CD1c-positive myeloid dendritic cell (primary cell): ENCODE data around the gene STK32B.
"Not testable (repeated sequence)": the region's sequence is repeated elsewhere in the genome, so short reads cannot be mapped to it uniquely, and the experiment has no call there.

ENCODE experiments used
- DNase-seq: peaks from one replicate; pipeline ENCODE4 v3.0.0-alpha.2; 2016; ENCODE audit errors: extremely low spot score

Gene STK32B

GRCh38 chr4:5030221-5030620, 21.1 kb upstream of the STK32B start:
- no peak for DNase-seq

GRCh38 chr4:5030927-5031326, 20.4 kb upstream of the STK32B start:
- DNase-seq: no peak

GRCh38 chr4:5032813-5033212, 18.5 kb upstream of the STK32B start:
- no peak for DNase-seq

- DNase-seq: peak; percentile 36
These were observed 17.9 kb upstream of the STK32B start for GRCh38 chr4:5033281-5033841.

- no peak for DNase-seq
These were observed 17.1 kb upstream of the STK32B start for GRCh38 chr4:5034206-5034605.

GRCh38 chr4:5036239-5036638, 15.0 kb upstream of the STK32B start:
- no peak for DNase-seq

GRCh38 chr4:5037553-5038551, 13.4 kb upstream of the STK32B start:
- peak; percentile 52 for DNase-seq

GRCh38 chr4:5039800-5040199, 11.5 kb upstream of the STK32B start:
- no peak for DNase-seq

GRCh38 chr4:5040856-5041620, 10.2 kb upstream of the STK32B start:
- DNase-seq: peak; percentile 31

- no peak for DNase-seq
These were observed 9.6 kb upstream of the STK32B start for GRCh38 chr4:5041699-5042098.

- DNase-seq: no peak
These were observed 7.7 kb upstream of the STK32B start for GRCh38 chr4:5043579-5043978.

GRCh38 chr4:5044341-5044740, 6.9 kb upstream of the STK32B start:
- DNase-seq: no peak

- DNase-seq: peak; percentile 58
These were observed 6.2 kb upstream of the STK32B start for GRCh38 chr4:5045097-5045496.

GRCh38 chr4:5048721-5049120, 2.6 kb upstream of the STK32B start:
- DNase-seq: no peak

- DNase-seq: peak; percentile 70
These were observed 581 bp upstream of the STK32B start for GRCh38 chr4:5050520-5051277.

GRCh38 chr4:5052204-5052702, 973 bp downstream of the STK32B start:
- no peak for DNase-seq

- no peak for DNase-seq
These were observed 1.6 kb downstream of the STK32B start for GRCh38 chr4:5052726-5053425.

- DNase-seq: no peak
These were observed 3.3 kb downstream of the STK32B start for GRCh38 chr4:5054532-5054931.

GRCh38 chr4:5055411-5055810, 4.1 kb downstream of the STK32B start:
- DNase-seq: no peak

- no peak for DNase-seq
These were observed 14.8 kb downstream of the STK32B start for GRCh38 chr4:5066101-5066500.

- DNase-seq: not testable (repeated sequence)
These were observed 15.7 kb downstream of the STK32B start for GRCh38 chr4:5066968-5067367.
